Measurements from ENCODE around the gene AMMECR1L.

DNA sequence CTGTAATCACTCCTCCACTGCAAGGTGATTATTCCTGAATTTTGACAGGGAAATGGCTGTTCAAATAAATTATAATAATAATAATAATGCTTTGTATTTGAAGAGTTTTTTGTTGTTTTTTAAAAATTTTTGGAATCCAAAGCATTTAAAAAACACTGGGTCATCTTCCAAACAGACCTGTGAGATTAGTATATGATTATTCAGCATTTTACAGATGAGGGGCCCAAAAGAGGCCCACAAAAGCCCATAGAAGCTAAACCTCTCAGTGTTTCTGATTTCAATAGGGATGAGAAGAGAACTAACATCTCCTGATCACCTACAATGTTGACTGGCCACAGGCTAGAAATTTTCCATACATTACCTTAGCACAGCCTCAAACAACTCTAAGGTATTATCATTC lies 19.8 kb downstream of the AMMECR1L start:
- TF ChIP-seq, protein P1, sequence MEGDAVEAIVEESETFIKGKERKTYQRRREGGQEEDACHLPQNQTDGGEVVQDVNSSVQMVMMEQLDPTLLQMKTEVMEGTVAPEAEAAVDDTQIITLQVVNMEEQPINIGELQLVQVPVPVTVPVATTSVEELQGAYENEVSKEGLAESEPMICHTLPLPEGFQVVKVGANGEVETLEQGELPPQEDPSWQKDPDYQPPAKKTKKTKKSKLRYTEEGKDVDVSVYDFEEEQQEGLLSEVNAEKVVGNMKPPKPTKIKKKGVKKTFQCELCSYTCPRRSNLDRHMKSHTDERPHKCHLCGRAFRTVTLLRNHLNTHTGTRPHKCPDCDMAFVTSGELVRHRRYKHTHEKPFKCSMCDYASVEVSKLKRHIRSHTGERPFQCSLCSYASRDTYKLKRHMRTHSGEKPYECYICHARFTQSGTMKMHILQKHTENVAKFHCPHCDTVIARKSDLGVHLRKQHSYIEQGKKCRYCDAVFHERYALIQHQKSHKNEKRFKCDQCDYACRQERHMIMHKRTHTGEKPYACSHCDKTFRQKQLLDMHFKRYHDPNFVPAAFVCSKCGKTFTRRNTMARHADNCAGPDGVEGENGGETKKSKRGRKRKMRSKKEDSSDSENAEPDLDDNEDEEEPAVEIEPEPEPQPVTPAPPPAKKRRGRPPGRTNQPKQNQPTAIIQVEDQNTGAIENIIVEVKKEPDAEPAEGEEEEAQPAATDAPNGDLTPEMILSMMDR (IDR thresholded peaks at IDR 0.05): no peak
- no peak for TF ChIP-seq POLR2A (IDR thresholded peaks at IDR 0.05)
